Activated naive CD4-positive, alpha-beta T cell treated with anti-CD3 and anti-CD28 coated beads, Interleukin-2, amount 10 ng/mL, durations not matched to agents 7 days and 5 days (primary cell): ENCODE results near the gene CYP27B1.
"Not testable (repeated sequence)": the region's sequence is repeated elsewhere in the genome, so short reads cannot be mapped to it uniquely, and the experiment has no call there.

Experiments used
- CTCF ChIA-PET: fragments of 350-600 bp; sonication (Branson Sonifier 250); formaldehyde crosslinking; loops from one replicate; lab custom pipeline; 2021; ENCODE audit warnings: antibody characterized with exemption; lab: Charles Lee
- DNase-seq: peaks from one replicate; pipeline ENCODE4 v3.0.0-alpha.2; 2020
- H3K27ac Mint-ChIP-seq: one replicate; pipeline ENCODE4 v1.8.0; 2021; ENCODE audit warnings: mild to moderate bottlenecking, moderate library complexity, mixed read lengths
- H3K27me3 Mint-ChIP-seq: one replicate; pipeline ENCODE4 v1.8.0; 2021; ENCODE audit warnings: mild to moderate bottlenecking, mixed read lengths
- H3K36me3 Mint-ChIP-seq: one replicate; pipeline ENCODE4 v1.8.0; 2021; ENCODE audit warnings: mixed read lengths
- H3K4me1 Mint-ChIP-seq: one replicate; pipeline ENCODE4 v1.8.0; 2021; ENCODE audit warnings: mixed read lengths
- H3K4me3 Mint-ChIP-seq: one replicate; pipeline ENCODE4 v1.8.0; 2021; ENCODE audit warnings: mild to moderate bottlenecking, moderate library complexity, mixed read lengths
- H3K9me3 Mint-ChIP-seq: one replicate; pipeline ENCODE4 v1.8.0; 2021; ENCODE audit warnings: mixed read lengths

The CYP27B1 gene

DNA sequence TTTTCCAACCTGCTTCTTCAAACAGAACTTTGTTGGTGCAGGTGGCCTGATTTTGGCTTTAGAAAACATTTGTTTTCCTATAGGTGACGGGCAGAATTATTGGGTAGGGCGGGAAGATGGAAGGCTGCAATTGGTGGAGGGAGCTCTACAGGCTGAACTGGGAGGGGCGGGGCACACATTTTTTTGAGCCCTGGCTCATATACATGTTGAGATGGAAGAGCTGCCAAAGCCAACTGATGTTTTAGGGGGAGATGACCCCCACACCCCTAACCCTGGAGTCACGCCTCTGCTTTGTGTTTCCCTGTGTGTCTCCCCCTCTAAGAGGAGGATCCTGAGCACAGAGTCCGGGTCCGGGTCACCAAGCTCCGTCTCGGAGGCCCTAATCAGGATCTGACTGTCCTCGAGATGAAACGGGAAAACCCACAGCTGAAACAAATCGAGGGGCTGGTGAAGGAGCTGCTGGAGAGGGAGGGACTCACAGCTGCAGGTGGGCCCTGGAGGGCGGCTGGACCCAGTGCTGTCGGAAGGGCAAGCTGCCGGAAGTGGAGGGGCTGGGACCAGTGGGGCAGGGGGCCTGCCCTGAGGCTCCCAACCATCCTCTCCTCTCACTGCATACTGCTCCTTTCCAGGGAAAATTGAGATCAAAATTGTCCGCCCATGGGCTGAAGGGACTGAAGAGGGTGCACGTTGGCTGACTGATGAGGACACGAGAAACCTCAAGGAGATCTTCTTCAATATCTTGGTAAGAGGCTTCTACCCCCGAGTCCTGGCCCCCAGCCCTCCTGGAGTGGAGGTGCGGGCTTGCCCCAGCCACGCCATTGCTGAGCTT is 46.9 kb downstream of the CYP27B1 start:
- Mint-ChIP-seq H3K36me3 (peaks cover 48% of the 10 kb centered on the region), H3K4me1 (peaks cover 5% of the 10 kb centered on the region), H3K27ac (peak overlapping the region; percentile 0), H3K4me3 (no peak overlapping the region), H3K9me3 (no peaks in the 10 kb centered on the region), H3K27me3 (no peaks in the 10 kb centered on the region)
- CTCF ChIA-PET: interaction anchor here (2.1 kb wide), 1 partner anchor 22 kb away, joined by 6 read pairs; no protein-coding TSS in a partner anchor
- DNase-seq: no peak

DNA sequence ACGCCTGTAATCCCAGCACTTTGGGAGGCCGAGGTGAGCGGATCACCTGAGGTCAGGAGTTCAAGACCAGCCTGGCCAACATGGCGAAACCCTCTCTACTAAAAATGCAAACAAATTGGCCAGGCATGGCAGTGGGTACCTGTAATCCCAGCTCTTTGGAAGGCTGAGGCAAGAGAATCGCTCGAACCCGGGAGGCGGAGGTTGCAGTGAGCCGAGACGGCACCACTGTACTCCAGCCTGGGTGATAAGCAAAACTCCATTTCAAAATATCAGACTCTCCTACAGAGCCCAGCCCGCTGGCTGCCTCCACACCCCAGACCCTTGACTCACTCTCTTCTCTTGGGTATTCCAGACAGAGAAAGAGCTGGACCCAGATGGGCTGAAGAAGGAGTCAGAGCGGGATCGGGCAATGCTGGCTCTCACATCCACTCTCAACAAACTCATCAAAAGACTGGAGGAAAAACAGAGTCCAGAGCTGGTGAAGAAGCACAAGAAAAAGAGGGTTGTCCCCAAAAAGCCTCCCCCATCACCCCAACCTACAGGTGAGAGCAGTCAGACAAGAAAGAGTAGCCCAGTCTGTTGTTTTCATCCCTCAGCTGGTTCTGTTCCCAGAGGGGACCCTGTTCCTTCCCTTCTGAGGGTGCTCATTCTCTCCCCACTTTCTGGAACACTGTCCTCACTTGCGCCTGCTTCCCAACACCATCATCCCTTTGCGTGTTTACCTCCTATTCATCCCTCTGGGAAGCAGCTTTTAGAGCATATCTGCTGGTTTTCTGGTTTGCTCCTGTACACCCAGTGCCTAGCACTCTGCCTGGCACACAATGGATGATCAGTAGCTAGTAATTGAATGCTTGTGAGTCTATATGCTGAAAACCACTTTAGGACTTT is 48.0 kb downstream of the CYP27B1 start:
- peaks cover 2% of the 10 kb centered on the region for H3K4me1 Mint-ChIP-seq
- peak; percentile 19 for DNase-seq
- H3K9me3 Mint-ChIP-seq: no peaks in the 10 kb centered on the region
- H3K27me3 Mint-ChIP-seq: no peaks in the 10 kb centered on the region
- CTCF ChIA-PET: interaction anchor here (0.7 to 2.1 kb wide), 2 partner anchors 23 to 26 kb away, joined by 3 to 6 read pairs; no protein-coding TSS in a partner anchor
- no peak overlapping the region for H3K27ac Mint-ChIP-seq
- H3K4me3 Mint-ChIP-seq: no peak overlapping the region
- peaks cover 47% of the 10 kb centered on the region for H3K36me3 Mint-ChIP-seq

DNA sequence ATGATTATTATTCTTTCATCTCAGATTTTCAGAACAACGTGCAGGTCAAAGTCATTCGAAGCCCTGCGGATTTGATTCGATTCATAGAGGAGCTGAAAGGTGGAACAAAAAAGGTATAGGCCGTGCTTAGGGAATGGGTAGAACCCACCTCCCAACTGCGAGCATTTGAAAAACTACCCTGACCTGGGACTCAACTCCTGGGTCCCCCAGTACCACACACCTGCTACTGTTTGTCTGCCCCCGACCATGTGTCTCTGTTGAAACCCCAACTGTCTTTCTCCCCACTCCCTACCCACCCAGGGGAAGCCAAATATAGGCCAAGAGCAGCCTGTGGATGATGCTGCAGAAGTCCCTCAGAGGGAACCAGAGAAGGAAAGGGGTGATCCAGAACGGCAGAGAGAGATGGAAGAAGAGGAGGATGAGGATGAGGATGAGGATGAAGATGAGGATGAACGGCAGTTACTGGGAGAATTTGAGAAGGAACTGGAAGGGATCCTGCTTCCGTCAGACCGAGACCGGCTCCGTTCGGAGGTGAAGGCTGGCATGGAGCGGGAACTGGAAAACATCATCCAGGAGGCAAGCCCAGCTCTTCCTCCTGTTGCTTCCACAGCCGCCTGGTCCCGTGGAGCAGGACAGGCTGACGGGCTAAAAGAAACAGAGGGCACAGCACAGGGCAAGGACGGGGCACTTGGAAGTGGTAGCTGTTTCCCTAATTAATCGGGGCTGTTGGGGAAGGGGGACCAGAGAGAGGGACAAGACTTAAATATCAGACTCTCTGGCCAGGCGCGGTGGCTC is 48.8 kb downstream of the CYP27B1 start:
- Mint-ChIP-seq H3K4me3 (no peak overlapping the region), H3K36me3 (peaks cover 47% of the 10 kb centered on the region), H3K4me1 (peaks cover 3% of the 10 kb centered on the region), H3K9me3 (no peaks in the 10 kb centered on the region), H3K27me3 (no peaks in the 10 kb centered on the region), H3K27ac (peak overlapping the region; percentile 11)
- no peak for DNase-seq
- CTCF ChIA-PET: no interaction called here

DNA sequence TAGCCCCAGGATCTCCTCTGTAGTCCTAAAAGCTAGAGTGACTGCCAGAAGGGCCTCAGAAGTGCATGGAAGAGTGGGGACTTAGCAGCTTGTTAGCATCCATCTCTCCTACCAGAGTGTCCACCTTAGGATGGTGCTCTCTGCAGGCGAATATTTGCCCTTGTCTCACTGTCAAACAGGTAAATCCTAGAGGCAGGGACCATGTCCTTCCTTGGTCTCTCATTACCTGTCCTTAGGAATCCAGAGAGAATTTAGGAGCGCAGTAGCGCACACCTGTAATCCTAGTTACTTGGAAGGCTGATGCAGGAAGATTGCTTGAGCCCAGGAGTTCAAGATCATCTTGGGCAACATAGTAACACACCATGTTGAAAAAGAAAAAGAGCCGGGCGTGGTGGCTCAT is 49.7 kb downstream of the CYP27B1 start:
- H3K36me3 Mint-ChIP-seq: peaks cover 50% of the 10 kb centered on the region
- no peaks in the 10 kb centered on the region for H3K27me3 Mint-ChIP-seq
- DNase-seq: no peak
- no peak overlapping the region for H3K27ac Mint-ChIP-seq
- no peaks in the 10 kb centered on the region for H3K9me3 Mint-ChIP-seq
- peaks cover 3% of the 10 kb centered on the region for H3K4me1 Mint-ChIP-seq
- no peak overlapping the region for H3K4me3 Mint-ChIP-seq
- CTCF ChIA-PET: no interaction called here

DNA sequence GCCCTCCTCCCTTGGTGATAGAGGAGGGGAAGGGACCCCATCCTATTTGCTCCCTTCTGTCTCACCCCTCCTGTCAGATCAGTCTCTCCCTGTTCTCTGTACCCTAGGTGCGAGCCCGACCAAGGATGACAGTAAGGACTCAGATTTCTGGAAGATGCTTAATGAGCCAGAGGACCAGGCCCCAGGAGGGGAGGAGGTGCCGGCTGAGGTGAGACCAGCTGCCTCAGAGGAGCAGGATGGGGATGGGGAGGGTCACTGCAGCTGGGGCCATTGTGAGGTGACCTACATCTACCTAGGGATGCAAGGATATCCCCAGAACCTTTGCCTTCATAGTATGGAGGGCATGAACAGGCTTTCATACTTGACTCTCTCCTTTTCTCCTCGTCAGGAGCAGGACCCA is 50.6 kb downstream of the CYP27B1 start:
- Mint-ChIP-seq H3K9me3 (no peaks in the 10 kb centered on the region), H3K4me1 (peaks cover 3% of the 10 kb centered on the region), H3K27ac (no peak overlapping the region), H3K4me3 (no peak overlapping the region), H3K36me3 (peaks cover 51% of the 10 kb centered on the region), H3K27me3 (no peaks in the 10 kb centered on the region)
- no peak for DNase-seq
- CTCF ChIA-PET: no interaction called here

DNA sequence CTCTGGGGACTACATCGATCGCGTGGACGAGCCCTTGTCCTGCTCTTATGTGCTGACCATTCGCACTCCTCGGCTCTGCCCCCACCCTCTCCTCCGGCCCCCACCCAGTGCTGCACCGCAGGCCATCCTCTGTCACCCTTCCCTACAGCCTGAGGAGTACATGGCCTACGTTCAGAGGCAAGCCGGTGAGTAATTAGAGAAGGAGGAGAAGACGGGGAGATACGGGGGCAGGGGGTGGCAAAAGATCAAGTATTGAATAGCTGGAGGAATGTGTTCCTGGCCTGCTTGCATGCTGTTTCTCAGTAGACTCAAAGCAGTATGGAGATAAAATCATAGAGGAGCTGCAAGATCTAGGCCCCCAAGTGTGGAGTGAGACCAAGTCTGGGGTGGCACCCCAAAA is 51.1 kb downstream of the CYP27B1 start:
- Mint-ChIP-seq H3K27me3 (no peaks in the 10 kb centered on the region), H3K4me1 (peaks cover 3% of the 10 kb centered on the region), H3K36me3 (peaks cover 48% of the 10 kb centered on the region), H3K9me3 (no peaks in the 10 kb centered on the region), H3K27ac (no peak overlapping the region), H3K4me3 (no peak overlapping the region)
- CTCF ChIA-PET: interaction anchor here (0.7 kb wide), 1 partner anchor 133 kb away, joined by 3 read pairs; no protein-coding TSS in a partner anchor
- no peak for DNase-seq

DNA sequence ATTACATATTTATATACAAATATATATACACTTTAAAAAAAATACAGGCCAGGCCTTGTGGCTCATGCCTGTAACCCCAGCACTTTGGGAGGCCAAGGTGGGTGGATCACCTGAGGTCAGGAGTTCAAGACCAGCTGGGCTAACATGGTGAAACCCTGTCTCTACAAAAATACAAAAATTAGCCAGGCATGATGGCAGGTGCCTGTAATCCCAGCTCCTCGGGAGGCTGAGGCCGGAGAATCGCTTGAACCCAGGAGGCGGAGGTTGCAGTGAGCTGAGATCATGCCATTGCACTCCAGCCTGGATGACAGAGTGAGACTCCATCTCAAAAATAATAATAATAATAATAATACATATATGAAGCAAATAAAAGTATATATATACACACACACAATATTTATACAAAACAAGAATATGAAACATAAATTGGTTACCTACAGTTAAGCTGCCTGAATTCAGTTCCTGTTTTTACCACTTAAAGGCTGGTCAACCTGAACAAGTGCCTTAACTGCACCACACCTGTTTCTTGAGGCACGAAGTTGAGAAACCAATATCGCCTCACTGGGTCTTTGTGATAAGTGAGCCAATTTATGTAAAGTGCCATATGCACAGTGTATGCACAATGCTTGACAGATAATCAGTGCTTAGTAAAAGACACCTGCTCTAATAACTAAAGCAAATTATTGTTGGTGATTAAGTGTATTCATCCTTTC is 51.7 kb downstream of the CYP27B1 start:
- not testable (repeated sequence) for H3K9me3 Mint-ChIP-seq, H3K27me3 Mint-ChIP-seq, H3K27ac Mint-ChIP-seq, DNase-seq, H3K4me1 Mint-ChIP-seq, H3K4me3 Mint-ChIP-seq
- H3K36me3 Mint-ChIP-seq: peaks cover 50% of the 10 kb centered on the region
- CTCF ChIA-PET: interaction anchor here (0.7 kb wide), 1 partner anchor 132 kb away, joined by 3 read pairs; no protein-coding TSS in a partner anchor

DNA sequence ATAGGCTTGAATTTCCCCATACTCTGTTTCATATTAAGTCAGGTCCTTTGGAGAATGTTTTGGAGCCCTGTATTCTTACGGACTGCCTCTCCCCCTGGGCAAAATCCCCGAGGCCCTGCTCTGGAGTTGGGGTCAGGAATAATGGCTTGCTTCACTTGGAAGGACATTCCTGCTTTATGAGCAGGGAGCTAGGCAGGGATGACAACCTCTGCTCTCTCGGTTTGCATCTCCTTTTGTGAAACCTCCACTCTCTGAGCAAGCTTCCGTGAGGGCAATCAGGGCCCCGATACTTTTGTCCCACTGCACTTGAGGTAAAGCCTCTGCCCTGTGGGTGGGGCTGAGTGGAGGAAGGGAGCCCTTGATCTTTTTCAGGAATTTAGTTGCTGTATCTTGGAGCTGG is 53.7 kb downstream of the CYP27B1 start:
- peaks cover 44% of the 10 kb centered on the region for H3K36me3 Mint-ChIP-seq
- no peaks in the 10 kb centered on the region for H3K27me3 Mint-ChIP-seq
- CTCF ChIA-PET: no interaction called here
- H3K4me1 Mint-ChIP-seq: peaks cover 8% of the 10 kb centered on the region
- H3K9me3 Mint-ChIP-seq: no peaks in the 10 kb centered on the region
- H3K4me3 Mint-ChIP-seq: no peak overlapping the region
- no peak for DNase-seq
- H3K27ac Mint-ChIP-seq: no peak overlapping the region

DNA sequence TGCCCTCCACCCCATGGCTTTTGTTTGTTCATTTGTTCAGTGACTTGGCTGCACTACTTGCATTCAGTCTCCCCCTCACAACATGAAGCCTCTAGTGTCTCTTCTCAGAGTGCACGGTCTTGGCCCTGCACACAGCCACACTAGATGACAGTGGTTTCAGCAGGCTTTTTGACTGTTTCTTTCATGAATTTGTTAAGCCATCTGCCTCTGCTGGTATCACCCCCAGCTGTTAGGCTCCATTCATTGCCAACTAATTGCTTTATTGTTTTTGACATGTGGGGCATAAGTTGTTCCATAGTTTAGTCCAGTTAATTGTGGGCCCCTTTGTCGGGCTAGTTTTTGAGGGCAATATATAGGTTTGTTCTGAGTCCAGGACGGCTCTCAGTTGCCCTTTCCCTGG is 54.2 kb downstream of the CYP27B1 start:
- peaks cover 6% of the 10 kb centered on the region for H3K4me1 Mint-ChIP-seq
- H3K36me3 Mint-ChIP-seq: peaks cover 39% of the 10 kb centered on the region
- no peak overlapping the region for H3K4me3 Mint-ChIP-seq
- no peak overlapping the region for H3K27ac Mint-ChIP-seq
- H3K9me3 Mint-ChIP-seq: no peaks in the 10 kb centered on the region
- CTCF ChIA-PET: no interaction called here
- DNase-seq: no peak
- H3K27me3 Mint-ChIP-seq: no peaks in the 10 kb centered on the region
